GM12878 (cell line): ENCODE data around the gene KRTAP5-10.

ENCODE experiments used
- CHD4 ChIP-seq: fragments of 200-600 bp; sonication (generic); IDR thresholded peaks from 2 replicates; pipeline ENCODE4 v1.6.1; 2016; ENCODE audit warnings: mild to moderate bottlenecking
- CREB1 ChIP-seq: IDR thresholded peaks from 2 replicates; pipeline ENCODE4 v1.6.1; 2012; ENCODE audit warnings: low read depth, mild to moderate bottlenecking, inconsistent platforms
- SMC3 ChIP-seq: IDR thresholded peaks from 2 replicates; pipeline ENCODE4 v1.6.1; 2011; ENCODE audit warnings: low read length, improper control_type of control experiment, borderline replicate concordance

DNA sequence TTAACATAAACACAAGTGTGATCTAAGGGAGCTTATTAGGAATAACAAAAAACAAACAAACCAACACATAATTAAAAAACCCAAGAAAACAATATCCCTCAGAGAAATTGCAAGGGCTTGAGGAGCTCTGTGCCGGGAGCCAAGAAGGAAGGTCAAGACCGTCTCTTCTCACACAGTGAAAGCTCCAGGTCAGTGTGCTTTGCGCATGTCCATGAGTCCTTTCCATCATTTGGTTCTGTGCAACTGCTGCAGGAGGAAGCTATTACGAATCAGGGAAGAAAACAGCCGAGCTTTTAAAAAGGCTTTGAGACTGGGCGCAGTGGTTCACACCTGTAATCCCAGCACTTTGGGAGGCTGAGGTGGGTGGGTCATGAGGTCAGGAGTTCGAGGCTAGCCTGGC lies 23.0 kb upstream of the KRTAP5-10 start:
- TF ChIP-seq CHD4 (no peak), CREB1 (no peak), SMC3 (no peak)
